ENCODE data around the gene PTCH2.
"Not testable (repeated sequence)": the region's sequence is repeated elsewhere in the genome, so short reads cannot be mapped to it uniquely, and the experiment has no call there.

PTCH2 gene

DNA sequence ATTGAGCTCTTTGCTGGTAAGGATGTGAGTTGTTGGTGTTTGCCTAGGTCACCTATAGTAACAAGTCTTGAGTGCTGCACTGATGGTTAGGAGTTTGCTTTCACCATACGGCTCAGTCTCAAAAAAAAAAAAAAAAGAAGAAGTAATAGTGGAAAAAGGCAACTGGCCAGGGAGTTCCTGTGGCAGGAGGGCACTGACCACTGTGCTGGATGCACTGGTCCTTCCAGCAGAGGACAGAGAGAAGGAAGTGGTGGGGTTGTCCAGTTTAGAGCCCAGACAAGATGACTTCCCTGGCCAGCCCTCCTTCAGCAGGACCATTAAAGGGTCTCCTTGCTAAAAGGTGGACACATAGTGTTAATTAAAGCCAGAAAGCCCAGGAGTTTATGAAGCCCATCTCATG is 11.9 kb upstream of the PTCH2 start:
- H3K9me3 Mint-ChIP-seq = no peaks in the 10 kb centered on the region
- H3K36me3 Mint-ChIP-seq (ENCODE audit: low read depth) = peaks cover 14% of the 10 kb centered on the region
- H3K4me3 Mint-ChIP-seq = no peak overlapping the region
- H3K27ac Mint-ChIP-seq = no peak overlapping the region
- H3K4me1 Mint-ChIP-seq (ENCODE audit: low read depth) = no peaks in the 10 kb centered on the region
- no peaks in the 10 kb centered on the region for H3K27me3 Mint-ChIP-seq (ENCODE audit: low read depth)

DNA sequence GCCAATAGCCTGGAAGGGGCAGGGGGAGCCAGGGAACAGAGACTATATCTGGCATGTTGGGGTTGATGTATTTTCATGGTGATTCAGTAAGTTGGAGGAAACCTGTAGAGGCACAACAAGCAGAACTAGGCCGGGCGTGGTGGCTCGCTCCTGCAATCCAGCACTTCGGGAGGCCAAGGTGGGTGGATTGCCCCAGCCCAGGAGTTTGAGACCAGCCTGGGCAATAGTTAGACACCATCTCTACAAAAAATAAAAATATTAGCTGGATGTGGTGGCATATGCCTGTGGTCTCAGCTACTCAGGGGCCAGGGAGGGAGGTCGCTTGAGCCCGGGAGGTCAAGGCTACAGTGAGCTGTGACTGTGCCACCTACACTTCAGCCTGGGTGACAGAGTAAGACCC is 10.1 kb upstream of the PTCH2 start:
- Mint-ChIP-seq H3K27me3 (ENCODE audit: low read depth) (no peaks in the 10 kb centered on the region), H3K4me3 (no peak overlapping the region), H3K9me3 (no peaks in the 10 kb centered on the region), H3K27ac (no peak overlapping the region), H3K36me3 (ENCODE audit: low read depth) (peaks cover 14% of the 10 kb centered on the region), H3K4me1 (ENCODE audit: low read depth) (no peaks in the 10 kb centered on the region)

DNA sequence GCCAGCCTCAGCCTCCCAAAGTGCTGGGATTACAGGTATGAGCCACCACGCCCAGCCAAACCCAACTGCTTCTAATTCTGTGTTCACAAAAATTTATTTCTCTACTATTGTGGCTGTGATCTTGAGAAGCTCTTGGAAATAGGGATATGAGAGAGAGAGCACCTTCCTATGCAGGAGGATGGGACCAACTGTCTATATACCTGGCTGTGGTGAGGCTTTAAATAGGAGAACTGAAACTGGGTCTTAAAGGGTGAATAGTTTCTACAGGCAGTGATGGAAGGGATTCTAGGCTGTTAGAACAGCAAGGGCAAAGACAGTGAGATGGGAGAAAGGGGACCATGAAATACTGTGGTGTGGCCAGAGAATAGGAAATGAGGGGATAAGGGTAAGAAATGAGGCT is 8.3 kb upstream of the PTCH2 start:
- H3K4me3 Mint-ChIP-seq = no peak overlapping the region
- no peaks in the 10 kb centered on the region for H3K27me3 Mint-ChIP-seq (ENCODE audit: low read depth)
- H3K36me3 Mint-ChIP-seq (ENCODE audit: low read depth) = peaks cover 8% of the 10 kb centered on the region
- H3K9me3 Mint-ChIP-seq = no peaks in the 10 kb centered on the region
- H3K4me1 Mint-ChIP-seq (ENCODE audit: low read depth) = no peaks in the 10 kb centered on the region
- H3K27ac Mint-ChIP-seq = no peak overlapping the region

DNA sequence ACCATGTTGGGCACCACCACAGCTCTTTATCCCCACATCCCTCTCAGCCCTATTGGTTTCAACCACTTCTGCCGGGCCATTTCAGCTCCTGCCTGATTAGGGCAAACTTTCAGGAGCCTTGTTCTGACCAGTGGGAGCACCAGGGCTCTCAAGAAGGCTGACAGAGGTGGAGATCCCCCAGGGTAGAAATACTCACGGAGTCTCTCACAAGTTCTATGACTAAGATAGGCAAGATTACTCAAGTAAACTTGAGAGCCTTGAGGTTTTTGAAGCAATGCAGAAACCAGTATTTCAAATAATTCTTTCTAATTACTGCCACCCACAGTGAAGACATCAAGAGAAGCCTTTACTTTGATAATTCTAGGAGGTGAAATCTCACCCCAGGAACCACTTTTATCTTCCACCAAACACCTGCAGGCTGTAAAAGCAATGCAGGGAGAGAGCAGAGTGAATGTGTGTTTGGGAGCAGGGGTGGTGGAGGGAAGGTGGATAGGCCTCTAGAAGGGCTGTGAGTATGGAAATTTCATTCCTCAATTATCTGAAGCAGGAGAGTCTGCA is 6.6 kb upstream of the PTCH2 start:
- H3K4me1 Mint-ChIP-seq (ENCODE audit: low read depth) = no peaks in the 10 kb centered on the region
- peaks cover 8% of the 10 kb centered on the region for H3K36me3 Mint-ChIP-seq (ENCODE audit: low read depth)
- no peaks in the 10 kb centered on the region for H3K9me3 Mint-ChIP-seq
- H3K4me3 Mint-ChIP-seq = no peak overlapping the region
- H3K27me3 Mint-ChIP-seq (ENCODE audit: low read depth) = peaks cover 1% of the 10 kb centered on the region
- no peak overlapping the region for H3K27ac Mint-ChIP-seq

DNA sequence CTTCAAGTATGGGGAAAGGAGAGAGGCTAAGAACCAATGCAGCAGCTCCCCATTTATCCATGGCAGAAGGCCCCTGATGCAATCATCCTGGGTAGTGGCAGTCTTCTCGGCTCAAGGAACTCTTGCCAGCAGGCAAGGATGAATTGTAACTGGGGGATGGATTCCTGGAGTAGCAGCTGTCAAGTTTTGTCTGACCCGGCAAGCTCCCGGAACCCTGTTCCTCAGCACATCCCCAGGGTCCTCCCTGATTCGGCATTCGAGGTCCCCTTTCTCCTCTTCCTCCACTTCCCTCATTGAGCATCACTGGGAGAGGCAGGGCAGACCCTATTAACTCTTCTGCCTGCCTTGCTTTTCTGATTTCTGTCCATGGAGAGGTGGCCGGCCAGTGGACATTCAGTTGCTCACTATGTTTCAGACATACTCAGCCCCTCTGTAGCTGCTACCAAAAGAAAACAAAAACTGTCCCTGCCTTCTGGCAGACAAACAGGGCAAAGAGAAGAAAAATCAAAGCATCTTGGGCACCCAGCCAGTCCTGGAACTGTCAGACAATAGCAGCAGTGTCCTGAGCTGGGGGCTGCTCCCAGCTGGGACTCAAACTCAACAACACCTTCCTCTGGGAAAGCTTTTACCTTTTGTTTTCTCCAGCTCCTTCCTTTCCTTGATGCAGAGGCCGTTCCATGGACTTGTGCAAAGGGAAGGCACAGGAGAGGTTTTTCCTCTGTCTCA is 5.6 kb upstream of the PTCH2 start:
- Mint-ChIP-seq H3K27me3 (ENCODE audit: low read depth) (peaks cover 11% of the 10 kb centered on the region), H3K9me3 (no peaks in the 10 kb centered on the region), H3K36me3 (ENCODE audit: low read depth) (peaks cover 12% of the 10 kb centered on the region), H3K4me1 (ENCODE audit: low read depth) (no peaks in the 10 kb centered on the region), H3K4me3 (no peak overlapping the region), H3K27ac (peak overlapping the region; percentile 12)

DNA sequence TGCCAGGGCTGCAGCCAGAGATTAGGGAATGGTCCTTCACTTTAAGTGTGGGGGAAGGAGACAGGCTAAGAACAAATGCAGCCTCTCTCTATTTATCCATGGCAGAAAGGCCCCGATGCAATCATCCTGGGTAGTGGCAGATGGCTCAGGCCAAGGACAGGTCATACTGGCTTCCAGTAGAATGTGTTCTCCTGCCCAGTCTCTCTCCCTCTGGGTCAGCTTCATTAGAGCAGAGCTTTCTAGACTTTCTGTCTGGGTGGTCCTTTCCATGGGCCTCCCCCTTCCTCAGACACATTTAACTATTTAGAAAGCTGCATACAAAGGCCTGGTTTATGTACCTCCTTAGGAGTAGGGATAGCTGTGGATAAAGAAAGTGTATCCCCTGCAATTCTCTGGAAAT is 4.8 kb upstream of the PTCH2 start:
- Mint-ChIP-seq H3K27ac (no peak overlapping the region), H3K36me3 (ENCODE audit: low read depth) (peaks cover 9% of the 10 kb centered on the region)

DNA sequence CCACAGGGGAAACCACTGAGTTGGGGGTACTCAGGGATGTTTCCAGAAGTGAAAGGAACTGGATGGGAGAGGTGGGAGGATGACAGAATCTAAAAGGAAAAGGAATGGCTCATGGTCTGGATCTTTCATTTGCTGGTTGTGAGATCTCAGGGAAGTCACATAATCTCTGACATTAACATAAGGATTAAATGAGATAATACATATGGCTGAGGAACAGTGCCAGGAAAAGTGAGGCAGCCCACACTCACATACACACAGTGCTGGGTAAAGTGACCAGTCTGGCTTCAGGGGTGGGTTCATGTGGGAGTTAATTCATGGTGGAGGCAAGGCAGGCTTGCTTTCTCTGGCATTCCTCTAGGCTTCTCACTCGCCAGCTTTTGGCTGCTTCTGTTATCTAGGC is 3.9 kb upstream of the PTCH2 start:
- no peaks in the 10 kb centered on the region for H3K9me3 Mint-ChIP-seq
- no peak overlapping the region for H3K27ac Mint-ChIP-seq
- no peak overlapping the region for H3K4me3 Mint-ChIP-seq
- H3K36me3 Mint-ChIP-seq (ENCODE audit: low read depth) = peaks cover 8% of the 10 kb centered on the region
- no peaks in the 10 kb centered on the region for H3K4me1 Mint-ChIP-seq (ENCODE audit: low read depth)
- peaks cover 19% of the 10 kb centered on the region for H3K27me3 Mint-ChIP-seq (ENCODE audit: low read depth)

More for the DNA sequence above, 4.8 kb upstream of the PTCH2 start:
- Mint-ChIP-seq H3K9me3 (no peaks in the 10 kb centered on the region), H3K4me3 (no peak overlapping the region), H3K4me1 (ENCODE audit: low read depth) (no peaks in the 10 kb centered on the region), H3K27me3 (ENCODE audit: low read depth) (peaks cover 11% of the 10 kb centered on the region)

DNA sequence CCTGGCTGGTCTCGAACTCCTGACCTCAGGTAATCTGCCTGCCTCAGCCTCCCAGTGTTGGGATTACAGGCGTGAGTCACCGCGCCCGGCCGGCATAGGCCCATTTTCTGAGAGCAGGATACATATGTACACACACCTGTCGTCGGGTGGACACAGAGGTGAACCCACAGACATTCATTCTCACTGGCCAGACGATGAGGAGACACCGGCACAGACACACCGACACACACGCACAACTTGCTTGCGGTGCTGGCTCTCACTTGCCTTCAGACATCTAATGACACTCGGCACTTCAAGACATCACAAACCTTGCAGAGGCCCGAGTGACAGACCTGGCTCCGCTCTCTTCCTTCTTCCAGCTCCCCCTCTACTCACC is 579 bp downstream of the PTCH2 start:
- Mint-ChIP-seq H3K4me1 (ENCODE audit: low read depth) (no peaks in the 10 kb centered on the region), H3K27me3 (ENCODE audit: low read depth) (peaks cover 28% of the 10 kb centered on the region), H3K36me3 (ENCODE audit: low read depth) (peaks cover 5% of the 10 kb centered on the region), H3K27ac (no peak overlapping the region), H3K9me3 (no peaks in the 10 kb centered on the region), H3K4me3 (peak overlapping the region; percentile 14)

DNA sequence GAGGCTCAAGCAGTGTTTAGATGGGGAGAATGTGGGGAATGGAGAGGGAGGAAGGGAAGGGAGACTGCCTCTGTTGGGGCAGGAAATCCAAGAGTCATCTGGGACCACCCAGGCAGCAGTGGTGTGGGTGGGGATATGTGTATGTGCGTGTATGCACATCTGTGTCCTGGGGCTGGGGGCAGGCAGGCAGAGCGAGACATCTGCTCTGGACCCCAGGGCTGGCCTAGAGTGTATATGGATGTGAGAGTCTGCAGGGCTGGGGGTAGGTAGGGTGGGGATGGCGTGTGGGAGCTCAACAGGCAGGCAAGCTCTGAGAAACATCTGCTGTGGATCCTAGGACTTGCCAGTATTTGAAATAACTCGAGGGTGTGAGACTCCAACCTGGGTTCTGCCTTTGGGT is 3.5 kb downstream of the PTCH2 start:
- H3K36me3 Mint-ChIP-seq (ENCODE audit: low read depth) = peaks cover 2% of the 10 kb centered on the region
- no peak overlapping the region for H3K27ac Mint-ChIP-seq
- H3K4me1 Mint-ChIP-seq (ENCODE audit: low read depth) = peaks cover 8% of the 10 kb centered on the region
- H3K9me3 Mint-ChIP-seq = no peaks in the 10 kb centered on the region
- H3K27me3 Mint-ChIP-seq (ENCODE audit: low read depth) = peaks cover 26% of the 10 kb centered on the region
- H3K4me3 Mint-ChIP-seq = no peak overlapping the region

DNA sequence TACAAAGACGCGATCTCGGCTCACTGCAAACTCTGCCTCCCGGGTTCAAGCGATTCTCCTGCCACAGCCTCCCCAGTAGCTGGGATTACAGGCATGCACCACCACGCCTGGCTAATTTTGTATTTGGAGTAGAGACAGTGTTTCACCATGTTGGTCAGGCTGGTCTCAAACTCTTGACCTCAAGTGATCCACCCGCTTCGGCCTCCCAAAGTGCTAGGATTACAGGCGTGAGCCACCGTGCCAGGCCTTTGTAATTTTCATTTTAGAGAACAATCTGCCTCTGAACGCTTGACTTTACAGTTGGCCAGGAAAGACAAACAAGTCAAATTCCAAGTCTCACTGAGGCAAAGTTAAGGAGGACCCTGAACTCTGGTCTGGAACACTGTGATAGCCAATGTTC is 4.8 kb downstream of the PTCH2 start:
- not testable (repeated sequence) for H3K9me3 Mint-ChIP-seq; H3K27ac Mint-ChIP-seq; H3K4me3 Mint-ChIP-seq; H3K4me1 Mint-ChIP-seq (ENCODE audit: low read depth); H3K36me3 Mint-ChIP-seq (ENCODE audit: low read depth)
- peaks cover 17% of the 10 kb centered on the region for H3K27me3 Mint-ChIP-seq (ENCODE audit: low read depth)

DNA sequence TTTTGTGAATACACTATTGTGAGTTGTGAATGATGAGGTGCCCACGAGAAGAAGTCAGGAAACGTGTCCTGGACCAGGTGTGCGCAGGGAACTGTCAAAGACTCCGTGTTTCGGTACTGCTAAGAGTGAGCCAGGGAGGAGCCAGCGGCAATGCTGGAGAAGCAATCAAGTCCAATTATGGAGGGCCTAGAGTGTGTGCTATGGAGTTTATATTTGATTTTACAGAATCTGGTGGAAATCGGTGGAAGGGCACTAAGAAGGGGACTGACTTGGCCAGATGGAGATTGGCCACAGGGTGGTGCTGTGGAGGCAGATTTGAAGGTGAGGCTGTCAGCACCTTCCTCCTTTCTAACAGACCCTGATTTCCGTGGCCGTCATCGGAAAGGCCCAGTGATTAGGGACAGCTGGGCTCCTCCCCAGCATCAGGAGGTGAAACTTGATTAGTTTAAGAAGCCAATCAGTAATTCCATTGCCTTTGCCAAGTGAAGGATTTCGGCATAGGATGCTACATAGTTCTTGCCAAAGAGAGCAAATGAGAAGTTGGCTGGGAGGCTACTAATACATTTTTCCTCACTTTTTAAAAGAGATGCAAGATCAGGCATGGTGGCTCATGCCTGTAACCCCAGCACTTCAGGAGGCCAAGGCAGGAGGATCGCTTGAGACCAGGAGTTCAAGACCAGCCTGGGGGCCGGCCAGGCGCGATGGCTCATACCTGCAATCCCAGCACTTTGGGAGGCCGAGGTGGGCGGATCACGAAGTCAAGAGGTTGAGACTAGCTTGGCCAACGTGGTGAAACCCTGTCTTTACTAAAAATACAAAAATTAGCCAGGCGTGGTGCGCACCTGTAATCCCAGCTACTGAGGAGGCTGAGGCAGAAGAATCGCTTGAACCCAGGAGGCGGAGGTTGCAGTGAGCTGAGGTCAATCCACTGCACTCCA is 7.0 kb downstream of the PTCH2 start:
- no peaks in the 10 kb centered on the region for H3K27me3 Mint-ChIP-seq (ENCODE audit: low read depth)
- no peaks in the 10 kb centered on the region for H3K9me3 Mint-ChIP-seq
- H3K4me1 Mint-ChIP-seq (ENCODE audit: low read depth) = peaks cover 10% of the 10 kb centered on the region
- H3K36me3 Mint-ChIP-seq (ENCODE audit: low read depth) = no peaks in the 10 kb centered on the region
- no peak overlapping the region for H3K4me3 Mint-ChIP-seq
- peak overlapping the region; percentile 24 for H3K27ac Mint-ChIP-seq

DNA sequence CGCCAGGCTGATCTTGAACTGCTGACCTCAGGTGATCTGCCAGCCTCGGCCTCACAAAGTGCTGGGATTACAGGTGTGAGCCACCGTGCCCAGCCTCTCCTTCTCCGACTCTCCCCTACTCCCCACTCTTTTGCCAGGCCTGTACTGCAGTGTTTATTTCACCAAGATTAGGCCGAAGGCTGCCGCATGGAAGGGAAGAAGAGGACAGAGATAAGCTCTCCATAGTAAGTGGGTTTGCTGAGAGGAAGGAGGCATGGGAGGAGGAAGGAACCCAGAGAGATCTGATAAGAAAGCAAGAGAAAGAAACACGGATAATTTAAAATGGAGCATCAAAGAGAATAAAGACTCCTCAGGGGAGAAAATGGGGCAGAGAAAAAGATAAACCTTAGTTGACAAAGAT is 8.7 kb downstream of the PTCH2 start:
- peaks cover 10% of the 10 kb centered on the region for H3K4me1 Mint-ChIP-seq (ENCODE audit: low read depth)
- no peaks in the 10 kb centered on the region for H3K27me3 Mint-ChIP-seq (ENCODE audit: low read depth)
- H3K4me3 Mint-ChIP-seq = no peak overlapping the region
- H3K9me3 Mint-ChIP-seq = no peaks in the 10 kb centered on the region
- H3K27ac Mint-ChIP-seq = no peak overlapping the region
- H3K36me3 Mint-ChIP-seq (ENCODE audit: low read depth) = no peaks in the 10 kb centered on the region

DNA sequence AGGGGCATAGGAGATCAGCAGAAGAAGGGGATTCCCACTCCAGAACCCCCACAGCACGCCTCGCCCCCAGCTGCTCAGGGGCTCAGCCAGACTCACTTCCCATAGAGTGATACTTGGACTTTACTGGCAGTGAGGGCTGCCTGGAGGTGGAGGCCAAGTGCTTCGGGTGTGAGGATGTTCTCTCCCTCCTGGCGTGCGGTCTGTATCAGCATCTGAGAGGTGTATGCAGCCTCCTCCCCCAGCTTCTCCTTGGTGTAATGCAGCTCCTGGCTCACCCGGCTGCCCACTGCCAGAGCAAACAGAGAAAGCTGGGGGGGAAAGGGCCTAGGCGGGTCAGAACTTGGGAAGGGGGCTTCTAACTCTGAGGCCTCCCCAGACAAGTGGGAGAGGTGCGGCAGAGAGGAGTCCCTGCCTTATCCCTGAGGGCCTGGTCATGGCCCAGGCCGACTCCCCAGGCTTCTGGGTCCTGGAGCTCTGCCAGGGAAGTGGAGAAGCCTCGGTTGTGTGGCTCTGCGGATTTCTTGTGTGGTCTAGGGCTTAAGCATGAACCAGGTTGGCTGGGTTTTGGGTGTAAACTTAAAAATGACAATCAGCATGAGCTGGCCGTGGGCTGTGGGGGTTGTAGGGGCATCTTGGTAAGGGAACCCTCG is 10.9 kb downstream of the PTCH2 start:
- Mint-ChIP-seq H3K27ac (no peak overlapping the region), H3K36me3 (ENCODE audit: low read depth) (no peaks in the 10 kb centered on the region), H3K4me1 (ENCODE audit: low read depth) (peaks cover 10% of the 10 kb centered on the region), H3K27me3 (ENCODE audit: low read depth) (no peaks in the 10 kb centered on the region), H3K4me3 (no peak overlapping the region), H3K9me3 (no peaks in the 10 kb centered on the region)

DNA sequence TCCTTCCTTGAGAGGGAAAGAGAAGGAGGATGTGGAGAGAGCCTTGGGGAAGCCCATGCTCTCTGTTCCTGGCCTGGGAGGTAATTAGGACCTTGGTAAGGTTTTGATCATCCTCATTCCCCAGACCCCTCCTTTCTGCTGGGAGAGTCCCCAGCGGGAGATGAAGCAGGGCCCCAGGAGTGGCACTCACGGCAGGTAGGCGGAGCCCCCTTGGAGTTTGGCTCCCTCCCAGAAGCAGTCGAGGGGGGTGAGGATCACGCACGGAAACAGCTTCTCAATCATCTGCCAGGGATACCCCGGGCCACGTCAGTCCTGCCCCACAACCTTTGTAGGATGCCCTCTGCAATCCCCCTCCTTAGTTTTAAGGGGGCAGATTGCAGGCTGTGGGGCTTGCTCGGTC is 11.5 kb downstream of the PTCH2 start:
- H3K4me3 Mint-ChIP-seq = no peak overlapping the region
- no peak overlapping the region for H3K27ac Mint-ChIP-seq
- no peaks in the 10 kb centered on the region for H3K9me3 Mint-ChIP-seq

More for the DNA sequence above, 11.5 kb downstream of the PTCH2 start:
- Mint-ChIP-seq H3K4me1 (ENCODE audit: low read depth) (peaks cover 10% of the 10 kb centered on the region), H3K36me3 (ENCODE audit: low read depth) (no peaks in the 10 kb centered on the region), H3K27me3 (ENCODE audit: low read depth) (no peaks in the 10 kb centered on the region)
